ENCODE results near the gene ZNF407. TPM values are rescaled to one million over a fixed set of nuclear protein-coding genes. Genes with fewer than 3 reads are reported as not detected.

ZNF407 gene
- polyA plus RNA-seq, 1 experiment, result 2.8 TPM

- TF ChIP-seq CTCF (IDR thresholded peaks at IDR 0.05; ENCODE audit: insufficient read depth, low read depth, low read length), result no peak
- POLR2A ChIA-PET, result no interaction called here
- Histone ChIP-seq H3K27me3 (ENCODE audit: control insufficient read depth, insufficient read depth, low read length) (peaks cover 1% of the 10 kb centered on the region; the same call in 1 of the 2 replicates), H3K4me3 (ENCODE audit: low read depth, low read length) (no peak overlapping the region), H3K36me3 (ENCODE audit: control insufficient read depth, insufficient read depth, low read length) (no peaks in the 10 kb centered on the region)
- no peak for DNase-seq (ENCODE audit: low read depth)
- CTCF ChIA-PET, result no interaction called here
These were observed 514.8 kb downstream of the ZNF407 start for GRCh38 chr18:75112186-75113096.

- TF ChIP-seq CTCF (IDR thresholded peaks at IDR 0.05; ENCODE audit: insufficient read depth, low read depth, low read length), result no peak
- no peaks in the 10 kb centered on the region for H3K36me3 ChIP-seq (ENCODE audit: control insufficient read depth, insufficient read depth, low read length)
- POLR2A ChIA-PET, result no interaction called here
- CTCF ChIA-PET, result no interaction called here
- H3K27me3 ChIP-seq (ENCODE audit: control insufficient read depth, insufficient read depth, low read length), result no peaks in the 10 kb centered on the region
- DNase-seq (ENCODE audit: low read depth), result no peak
- H3K4me3 ChIP-seq (ENCODE audit: low read depth, low read length), result no peak overlapping the region
These were observed 515.8 kb downstream of the ZNF407 start for GRCh38 chr18:75113455-75113854.

GRCh38 chr18:75114231-75114764 is 516.6 kb downstream of the ZNF407 start:
- ChIA-PET POLR2A (no interaction called here), CTCF (no interaction called here)
- TF ChIP-seq CTCF (IDR thresholded peaks at IDR 0.05; ENCODE audit: insufficient read depth, low read depth, low read length), result no peak
- no peak overlapping the region for H3K4me3 ChIP-seq (ENCODE audit: low read depth, low read length)
- DNase-seq (ENCODE audit: low read depth), result no peak
- no peaks in the 10 kb centered on the region for H3K36me3 ChIP-seq (ENCODE audit: control insufficient read depth, insufficient read depth, low read length)
- H3K27me3 ChIP-seq (ENCODE audit: control insufficient read depth, insufficient read depth, low read length), result no peaks in the 10 kb centered on the region

Other genes with a start within 250 kb of the ZNF407 start
- gene DIPK1C, start 140.6 kb upstream of the ZNF407 start, polyA plus RNA-seq (2011; rRNA removed), result not detected in 2 replicates
- gene CNDP2, start 101.5 kb upstream of the ZNF407 start, polyA plus RNA-seq (2011; rRNA removed), result 86.6 and 99.4 TPM in 2 replicates
- gene CNDP1, start 63.4 kb upstream of the ZNF407 start, polyA plus RNA-seq (2011; rRNA removed), result not detected in 2 replicates